Heart left ventricle (tissue), 13 donors: ENCODE measurements around the gene IDI2.

Source experiments
- POLR2A ChIP-seq, 2 donors: fragments of 450-650 bp; IDR thresholded peaks; one replicate each; pipeline ENCODE4 v1.6.1; 2017; ENCODE audit warnings: antibody characterized with exemption in 2 of 2, mild to moderate bottlenecking in 2 of 2, moderate library complexity in 2 of 2
- TF ChIP-seq, protein P1 (sequence below), 12 donors: fragments of 200-600 bp; sonication (generic) in 4 of 12; IDR thresholded peaks; one replicate each; pipeline versions ENCODE4 v1.5.0 to v1.8.0; 2018 to 2022; ENCODE audit warnings: antibody characterized with exemption in 12 of 12, mild to moderate bottlenecking in 5 of 12
- donor health status: ischemic (EF 13 %, LVEDD 7.1; RV severe dilation, severe dysfunction).
- donor health status: DM: no; HTN: yes; CAD: no.
- donor health status: DM: no; HTN: no; CAD: no.
- donor health status: ischemic (EF 25% LVEDD 6.9; RV normal size, moderate dysfunction).
- donor health status: ischemic (EF 25% LVEDD 5.7; RV mildly dilated, moderate dysfunction).
- donor health status: ischemic (EF 35%, LVEDD 5.7; RV mildly dilated, moderate dysfunction).
- donor health status: nonischemic (EF 11% LVEDD 7.7; RV severe dilation, severe dysfunction).
- donor health status: DM: yes; HTN: yes; CAD: no.
- donor health status: PGD.
- donor health status: ischemic (EF 29% LVEDD 5.4; RV normal size, mild dysfunction).
- donor health status: nonischemic (EF 23%, LVEDD 6.1; RV moderate dilation, normal function).

DNA sequence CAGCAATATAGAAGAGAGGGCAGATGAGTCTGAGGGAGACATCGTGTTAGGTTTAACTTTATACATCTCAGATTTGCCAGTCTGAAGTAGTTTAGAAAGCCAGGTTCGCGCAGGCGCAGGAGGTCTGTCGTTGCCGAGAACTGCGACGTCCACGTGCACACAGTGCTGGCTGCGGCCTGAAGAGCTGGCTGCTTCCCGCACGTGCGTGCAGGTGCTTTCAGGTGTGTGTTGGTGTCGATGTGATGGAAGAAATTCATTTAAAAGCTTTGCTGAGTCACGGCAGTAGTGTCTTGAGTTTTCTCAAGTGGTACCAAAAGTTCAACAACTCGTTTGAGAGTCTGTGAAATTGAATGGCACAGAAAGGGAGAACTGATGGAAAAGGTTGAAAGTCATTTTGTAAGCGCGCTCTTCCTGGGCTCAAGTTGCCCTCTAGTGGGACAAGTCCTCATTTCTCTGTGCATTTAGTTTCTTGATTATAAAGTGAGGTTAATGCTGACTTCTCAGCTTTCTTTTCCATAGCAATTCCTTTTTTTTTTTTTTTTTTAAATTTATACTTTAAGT lies 49.2 kb upstream of the IDI2 start:
- TF ChIP-seq, protein P1, sequence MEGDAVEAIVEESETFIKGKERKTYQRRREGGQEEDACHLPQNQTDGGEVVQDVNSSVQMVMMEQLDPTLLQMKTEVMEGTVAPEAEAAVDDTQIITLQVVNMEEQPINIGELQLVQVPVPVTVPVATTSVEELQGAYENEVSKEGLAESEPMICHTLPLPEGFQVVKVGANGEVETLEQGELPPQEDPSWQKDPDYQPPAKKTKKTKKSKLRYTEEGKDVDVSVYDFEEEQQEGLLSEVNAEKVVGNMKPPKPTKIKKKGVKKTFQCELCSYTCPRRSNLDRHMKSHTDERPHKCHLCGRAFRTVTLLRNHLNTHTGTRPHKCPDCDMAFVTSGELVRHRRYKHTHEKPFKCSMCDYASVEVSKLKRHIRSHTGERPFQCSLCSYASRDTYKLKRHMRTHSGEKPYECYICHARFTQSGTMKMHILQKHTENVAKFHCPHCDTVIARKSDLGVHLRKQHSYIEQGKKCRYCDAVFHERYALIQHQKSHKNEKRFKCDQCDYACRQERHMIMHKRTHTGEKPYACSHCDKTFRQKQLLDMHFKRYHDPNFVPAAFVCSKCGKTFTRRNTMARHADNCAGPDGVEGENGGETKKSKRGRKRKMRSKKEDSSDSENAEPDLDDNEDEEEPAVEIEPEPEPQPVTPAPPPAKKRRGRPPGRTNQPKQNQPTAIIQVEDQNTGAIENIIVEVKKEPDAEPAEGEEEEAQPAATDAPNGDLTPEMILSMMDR (IDR thresholded peaks at IDR 0.05): peak in 5 of 12 donors; percentile 12 to 27 (median 25)
- no peak for TF ChIP-seq POLR2A (IDR thresholded peaks at IDR 0.05)
